SK-MEL-5 (cell line): Measurements from ENCODE around the gene HKDC1. TPM values are rescaled to one million over a fixed set of nuclear protein-coding genes. Genes with fewer than 3 reads are reported as not detected.

ENCODE experiments used
- DNase-seq: peaks from one replicate; pipeline ENCODE4 v3.0.0-alpha.2; 2016; ENCODE audit warnings: low read depth, low spot score
- in situ Hi-C: cut with HindIII; loops from 2 replicates; pipeline ENCODE4 v1.10.0; 2016; ENCODE audit warnings: low sequenced_read_pairs, high pct_unique_total_duplicates, low pct_unique_long_range_greater_than_20kb
- total RNA-seq: library from RNA; depleted of rRNA; stranded (reverse); fragments of >200 nt; shearing (Covaris generic); gene quantifications from 2 replicates; pipeline ENCODE4 v1.2.3, GENCODE V29; 2014

The HKDC1 gene
- total RNA-seq, 1 experiment from 2014 or later, result 0.61 TPM

DNA sequence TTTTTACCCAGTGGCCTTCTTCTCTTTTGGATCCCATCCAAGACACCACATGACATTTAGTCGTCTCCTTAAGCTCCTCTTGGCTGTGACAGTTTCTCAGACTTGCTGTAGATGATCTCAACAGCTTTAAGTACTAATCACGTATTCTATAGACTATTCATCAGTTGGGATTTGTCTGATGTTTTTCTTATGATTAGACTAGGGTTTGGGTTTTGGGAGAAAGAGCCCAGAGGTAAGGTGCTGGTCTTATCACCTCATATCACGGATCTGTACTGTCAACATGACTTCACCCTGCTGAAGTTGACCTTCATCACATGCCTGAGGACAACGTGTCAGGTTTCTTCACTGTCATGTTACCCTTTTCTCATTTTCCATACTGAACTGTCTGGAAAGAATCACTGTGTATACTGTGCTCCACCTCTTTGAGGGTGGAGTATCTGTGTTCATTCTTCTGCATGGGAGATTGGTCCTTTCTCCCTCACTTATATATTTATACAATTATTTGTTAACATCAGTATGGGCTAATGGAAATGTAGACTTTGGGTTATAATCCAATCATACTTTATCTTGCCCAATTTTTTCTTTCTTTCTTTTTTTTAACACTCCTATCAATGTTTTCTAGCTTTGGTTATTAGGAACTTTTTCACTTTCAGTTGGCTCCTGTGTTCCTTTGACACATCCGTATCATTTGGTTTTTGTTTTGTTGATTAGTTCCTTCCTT, 6.4 kb upstream of the HKDC1 start:
- in situ Hi-C loops, result no loop called here
- DNase-seq, result peak; percentile 18

DNA sequence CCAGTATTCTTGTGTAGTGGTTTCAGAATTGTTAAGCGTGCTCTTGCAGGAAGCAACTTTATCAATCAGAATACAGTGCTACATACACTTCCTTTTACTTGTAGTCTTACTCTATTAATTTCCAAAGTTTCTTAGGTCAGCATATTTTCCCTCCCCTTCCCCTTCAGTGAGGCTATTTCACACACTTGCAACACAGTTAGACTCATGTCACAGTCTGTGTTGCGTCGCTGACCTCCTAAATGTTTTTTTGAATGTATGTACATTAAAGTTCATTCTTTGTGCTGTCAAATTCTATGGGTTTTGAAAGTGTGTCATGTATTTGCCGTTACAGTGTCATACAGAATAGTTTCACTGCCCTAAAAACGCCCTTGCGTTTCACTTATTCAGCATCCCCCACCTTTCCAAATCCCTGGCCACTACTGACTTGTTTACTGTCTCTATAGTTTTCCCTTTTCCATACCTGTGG, 5.4 kb upstream of the HKDC1 start:
- in situ Hi-C loops, result no loop called here

DNA sequence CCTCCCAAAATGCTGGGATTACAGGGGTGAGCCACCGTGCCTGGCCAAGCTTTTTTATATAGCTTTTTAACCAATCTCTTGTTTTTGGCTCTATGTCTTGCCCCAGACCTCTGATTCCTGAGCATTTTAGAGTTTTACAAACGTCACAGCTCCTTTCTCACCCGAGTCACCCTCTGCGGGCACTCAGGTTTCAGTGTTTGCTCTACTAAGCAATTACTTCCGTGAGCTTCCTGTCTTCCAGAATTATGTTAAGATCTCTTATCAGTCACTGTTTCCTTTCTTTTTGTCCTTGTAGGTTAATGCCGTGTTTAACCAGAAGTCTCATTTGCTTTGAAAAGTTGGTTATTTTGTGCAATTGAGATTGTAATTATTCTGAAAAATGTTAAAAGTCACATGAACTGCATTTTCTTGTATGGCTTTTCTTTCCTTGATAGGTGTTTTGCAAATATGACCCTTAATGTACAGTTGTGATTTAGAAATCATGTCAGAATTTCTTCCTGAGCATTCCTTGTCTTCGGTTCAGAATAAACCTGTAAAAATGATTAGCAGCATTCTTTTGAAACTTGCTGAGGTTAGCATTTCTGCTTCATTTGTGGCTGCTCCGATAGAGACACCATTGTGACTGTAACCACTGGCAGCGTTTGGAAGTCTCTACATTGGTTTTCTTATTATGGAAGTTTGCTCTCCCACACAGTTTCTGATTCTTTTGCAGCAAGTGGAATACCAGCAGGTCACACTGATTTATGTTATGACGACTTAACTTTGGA, 4.5 kb upstream of the HKDC1 start:
- DNase-seq, result peak; percentile 9
- in situ Hi-C loops, result no loop called here

More for the DNA sequence above, 5.4 kb upstream of the HKDC1 start:
- DNase-seq, result no peak

DNA sequence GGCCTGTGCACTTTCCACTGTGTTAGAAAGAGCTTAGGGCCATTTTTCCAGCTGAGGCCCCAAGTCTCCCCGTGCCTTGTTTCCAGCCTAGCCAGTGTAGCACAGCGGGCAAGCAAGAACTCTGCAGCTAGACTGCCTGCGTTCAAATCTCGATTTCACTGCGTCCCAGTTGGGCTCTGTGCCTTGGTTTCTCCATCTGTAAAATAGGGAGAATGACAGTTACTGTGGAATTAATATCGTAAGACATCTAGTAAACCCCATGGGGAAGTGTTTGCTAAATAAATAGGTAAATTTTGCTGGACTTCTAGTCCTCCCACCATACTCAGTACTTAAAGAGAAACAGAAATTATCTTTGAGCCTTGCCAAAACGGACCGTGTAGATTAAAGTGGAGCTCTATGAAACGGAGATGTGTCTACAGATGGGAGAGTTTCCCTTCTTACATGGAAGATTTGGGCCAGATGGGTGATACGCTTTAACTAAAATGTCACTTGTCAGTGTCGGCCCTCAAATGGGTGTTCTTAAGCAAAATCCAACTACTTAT, 3.5 kb upstream of the HKDC1 start:
- in situ Hi-C loops, result no loop called here
- no peak for DNase-seq

DNA sequence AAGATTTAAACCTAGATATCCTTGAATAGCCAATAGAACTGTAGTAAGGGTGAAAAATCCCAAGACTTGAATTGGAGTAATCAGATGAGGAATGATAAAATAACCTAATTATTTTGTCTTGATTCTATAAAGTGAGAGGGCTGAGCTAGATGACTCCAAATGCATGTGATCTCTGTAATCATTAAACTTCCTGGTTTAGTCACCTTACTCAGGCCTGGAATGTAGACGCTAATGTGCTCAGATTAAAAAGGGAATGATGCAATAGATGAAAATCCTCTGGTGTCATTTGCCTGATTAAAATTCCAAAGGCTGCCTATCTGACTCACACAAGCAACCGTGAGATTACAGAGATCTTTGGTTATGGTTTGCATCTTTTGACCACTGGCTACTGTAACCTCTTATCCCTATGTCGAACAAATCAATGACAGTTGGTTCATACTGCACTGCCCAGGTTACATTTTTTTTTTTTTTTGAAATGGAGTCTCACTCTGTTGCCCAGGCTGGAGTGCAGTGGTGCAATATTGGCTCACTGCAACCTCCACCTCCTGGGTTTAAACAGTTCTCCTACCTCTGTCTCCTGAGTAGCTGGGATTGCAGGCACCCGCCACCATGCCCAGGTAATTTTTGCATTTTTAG, 2.9 kb upstream of the HKDC1 start:
- in situ Hi-C loops, result no loop called here
- peak; percentile 31 for DNase-seq

DNA sequence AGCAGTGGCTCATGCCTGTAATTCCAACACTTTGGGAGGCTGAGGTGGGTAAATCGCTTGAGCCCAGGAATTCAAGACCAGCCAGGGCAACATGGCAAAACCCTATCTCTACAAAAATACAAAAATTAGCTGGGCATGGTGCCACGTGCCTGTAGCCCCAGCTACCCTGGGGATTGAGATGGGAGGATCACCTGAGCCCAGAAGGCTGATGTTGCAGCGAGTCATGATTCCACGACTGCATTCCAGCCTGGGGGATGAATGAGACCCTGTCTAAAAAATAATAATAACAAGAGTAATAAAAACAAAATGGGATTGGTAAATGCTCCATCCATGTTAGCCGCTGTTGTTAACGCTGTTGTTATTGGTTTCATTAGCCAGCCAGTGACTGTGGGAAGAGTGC, 1.3 kb upstream of the HKDC1 start:
- in situ Hi-C loops, result no loop called here
- DNase-seq, result no peak

DNA sequence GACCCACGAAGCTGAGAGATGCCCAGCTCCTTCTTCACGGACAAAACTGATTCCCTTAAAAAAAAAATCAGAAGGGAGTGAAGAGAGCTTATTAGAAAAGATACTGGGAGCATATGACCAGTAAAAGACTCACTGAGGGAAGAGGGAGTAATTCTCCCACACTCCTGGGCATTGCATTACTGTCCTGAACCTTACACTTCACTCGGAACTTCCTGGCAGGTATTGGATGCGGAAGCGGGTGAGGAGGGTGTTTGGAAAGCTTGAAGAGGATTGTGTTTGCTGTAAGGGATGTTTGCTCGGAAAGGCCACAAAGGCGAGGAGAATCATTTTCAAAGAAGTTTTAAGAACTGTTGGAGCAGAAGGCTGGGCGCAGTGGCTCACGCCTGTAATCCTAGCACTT, 375 bp downstream of the HKDC1 start:
- in situ Hi-C loops, result no loop called here
- no peak for DNase-seq

DNA sequence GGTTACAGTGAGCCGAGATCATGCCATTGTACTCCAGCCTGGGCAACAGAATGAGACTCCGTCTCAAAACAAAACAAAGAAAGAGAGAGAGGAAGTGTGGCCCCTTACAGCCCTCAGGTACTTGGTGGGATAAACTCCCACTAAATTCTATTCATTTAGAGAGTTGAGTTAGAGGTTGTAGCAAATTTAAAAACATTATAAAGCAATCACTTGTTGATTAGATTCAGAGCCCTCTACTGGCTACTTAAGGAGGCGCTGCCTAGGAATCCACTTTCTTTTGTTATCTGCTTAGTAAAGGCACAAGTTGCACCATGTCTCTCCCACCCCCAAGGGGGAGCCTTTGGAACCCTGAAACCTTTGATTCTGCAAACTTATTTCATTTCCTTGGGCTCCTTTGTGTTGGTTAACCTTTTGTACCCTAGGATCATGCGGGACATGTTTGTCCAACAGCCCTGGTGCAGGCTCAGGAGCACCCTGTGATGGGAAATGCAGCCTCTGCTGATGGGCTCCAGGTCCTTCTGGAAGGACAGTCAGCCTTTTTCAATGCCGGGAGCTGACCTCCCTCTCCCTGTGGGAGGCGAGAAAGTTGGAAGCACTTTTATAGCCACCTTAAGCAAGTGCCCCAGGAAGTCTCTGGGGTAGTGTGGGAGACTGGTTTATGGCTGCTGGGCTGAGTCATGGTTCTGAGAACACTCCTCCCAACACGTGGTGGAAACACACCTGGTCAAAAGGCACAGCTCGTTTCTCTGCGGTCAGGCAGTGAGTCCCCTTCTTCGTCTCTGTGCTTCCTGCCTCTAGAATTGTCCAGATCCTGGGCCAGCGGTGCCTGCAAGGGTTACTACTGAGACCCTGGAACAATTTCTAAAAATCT, 2.3 kb downstream of the HKDC1 start:
- DNase-seq, result peak; percentile 63
- in situ Hi-C loops, result no loop called here

DNA sequence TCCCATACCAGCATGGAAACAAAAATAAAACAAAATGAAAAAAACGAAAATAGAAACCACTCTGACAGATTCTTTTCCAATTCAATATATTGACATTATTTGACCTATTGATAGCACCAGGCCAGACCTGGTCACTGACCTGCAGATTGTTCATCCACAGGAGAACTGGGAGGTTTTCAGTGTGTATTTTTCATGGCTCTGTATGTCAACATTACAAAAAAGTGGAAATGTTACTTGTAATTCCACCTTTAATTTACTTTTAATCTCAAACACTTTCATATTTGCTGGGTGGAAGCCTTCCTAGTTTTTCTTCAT, 2.9 kb downstream of the HKDC1 start:
- in situ Hi-C loops, result no loop called here
- no peak for DNase-seq

DNA sequence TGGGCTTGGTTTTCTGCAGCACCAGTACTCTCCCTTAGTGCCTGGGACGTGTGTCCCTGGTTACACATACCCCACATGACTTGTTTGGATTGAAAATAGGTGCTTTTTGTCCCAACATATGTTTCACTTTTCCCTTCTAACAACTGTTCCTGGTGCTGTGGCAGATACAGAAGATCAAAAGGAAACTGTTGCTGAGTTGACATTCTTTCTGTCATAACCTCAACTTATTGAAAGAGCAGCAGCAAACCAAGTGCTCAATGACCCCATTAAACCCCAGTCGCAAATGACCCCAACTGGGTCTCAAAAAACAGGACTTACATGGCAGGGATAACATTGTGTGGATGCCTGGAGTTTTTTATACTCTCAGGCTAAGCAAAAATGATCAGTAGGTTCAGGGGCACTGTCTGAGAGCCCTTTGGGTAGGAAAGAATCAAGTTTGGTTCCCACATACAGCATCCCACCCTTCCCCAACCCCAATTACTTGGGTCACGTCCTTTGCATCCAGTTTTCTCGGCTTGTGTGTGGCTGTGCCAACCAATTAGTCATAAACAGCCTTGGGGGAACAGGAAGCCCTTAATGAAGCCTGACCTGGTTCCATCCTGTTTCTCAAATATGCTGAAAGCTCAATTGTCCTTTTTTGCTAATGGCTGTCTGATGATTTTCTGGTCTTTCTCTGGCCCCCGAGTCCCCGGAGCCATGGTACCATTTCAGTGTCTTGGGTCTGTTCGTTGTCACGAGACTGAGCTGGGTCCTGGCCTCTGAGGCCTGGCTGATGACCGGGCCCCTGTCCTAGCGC, 4.9 kb downstream of the HKDC1 start:
- in situ Hi-C loops, result no loop called here
- DNase-seq, result peak; percentile 50

DNA sequence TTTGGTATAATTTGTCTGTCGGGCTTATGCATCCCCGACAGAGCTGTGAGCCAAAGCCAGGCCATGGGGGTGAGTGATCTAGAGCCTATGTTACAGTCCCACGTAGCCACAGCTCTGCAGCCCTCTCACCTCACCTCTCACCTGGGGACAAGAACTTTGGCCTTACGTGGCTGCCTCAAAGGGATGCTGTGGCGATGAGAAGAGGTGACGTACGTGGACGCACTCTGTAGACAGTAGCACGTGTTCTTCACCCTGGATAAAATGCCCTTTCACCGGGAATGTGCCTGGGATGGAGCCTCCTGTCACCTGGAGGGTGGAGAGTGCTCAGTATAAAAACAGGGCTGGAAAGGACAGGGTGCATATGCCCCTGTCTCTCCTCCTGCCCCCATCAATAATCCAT, 5.5 kb downstream of the HKDC1 start:
- in situ Hi-C loops, result no loop called here
- no peak for DNase-seq

DNA sequence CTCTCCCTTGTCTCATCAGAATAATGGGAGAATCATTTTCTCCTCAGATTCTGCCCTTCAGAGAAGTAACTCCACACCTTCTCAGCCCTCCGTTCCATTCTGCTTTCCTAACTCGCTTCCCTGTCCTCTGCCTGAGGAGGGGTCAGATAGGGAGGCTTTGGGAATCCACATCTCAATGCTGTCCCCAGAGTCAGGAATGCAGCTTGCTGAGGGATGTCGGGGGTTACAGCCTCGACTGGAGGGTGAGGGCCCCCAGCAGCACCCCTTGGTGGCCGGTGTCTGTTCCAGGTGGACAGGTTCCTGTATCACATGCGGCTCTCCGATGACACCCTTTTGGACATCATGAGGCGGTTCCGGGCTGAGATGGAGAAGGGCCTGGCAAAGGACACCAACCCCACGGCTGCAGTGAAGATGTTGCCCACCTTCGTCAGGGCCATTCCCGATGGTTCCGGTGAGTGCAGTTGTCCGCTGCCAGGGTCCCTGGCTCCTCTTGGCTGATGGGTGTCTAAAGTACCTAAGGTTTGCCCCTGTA, 6.9 kb downstream of the HKDC1 start:
- DNase-seq, result no peak
- in situ Hi-C loops, result no loop called here

DNA sequence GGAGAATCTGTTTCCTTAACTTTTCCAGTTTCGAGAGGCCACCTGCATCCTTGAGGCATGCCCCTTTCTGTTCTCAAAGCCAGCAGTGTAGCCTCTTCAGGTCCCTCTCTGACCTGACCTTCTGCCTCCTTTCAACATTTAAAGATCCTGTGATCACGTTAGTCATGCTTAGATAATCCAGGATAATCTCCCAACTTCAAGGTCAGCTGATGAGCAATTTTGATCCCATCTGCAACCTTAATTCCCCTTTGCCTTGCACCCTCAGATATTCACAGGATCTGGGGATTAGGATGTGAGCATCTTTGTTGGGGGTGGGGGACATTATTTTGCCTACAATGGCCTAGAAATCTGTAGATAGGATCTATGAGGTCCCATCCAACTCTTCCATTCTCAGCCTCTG, 8.0 kb downstream of the HKDC1 start:
- in situ Hi-C loops, result no loop called here

DNA sequence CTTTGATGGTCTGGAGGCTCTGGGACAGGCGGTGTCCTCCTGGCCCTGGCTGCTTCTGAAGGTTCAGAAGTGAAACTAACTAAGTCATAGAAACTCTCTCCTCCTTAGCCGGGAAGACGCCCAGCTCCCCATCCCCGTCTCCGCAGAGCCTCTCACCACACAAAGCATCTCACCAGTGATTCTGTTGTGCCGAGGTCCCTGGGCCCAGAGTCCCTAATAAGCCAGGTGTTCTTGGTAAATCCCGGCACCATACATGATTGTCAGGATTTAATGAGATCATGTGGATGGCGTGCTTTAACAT, 9.4 kb downstream of the HKDC1 start:
- in situ Hi-C loops, result no loop called here
- no peak for DNase-seq

More for the DNA sequence above, 8.0 kb downstream of the HKDC1 start:
- DNase-seq, result no peak

DNA sequence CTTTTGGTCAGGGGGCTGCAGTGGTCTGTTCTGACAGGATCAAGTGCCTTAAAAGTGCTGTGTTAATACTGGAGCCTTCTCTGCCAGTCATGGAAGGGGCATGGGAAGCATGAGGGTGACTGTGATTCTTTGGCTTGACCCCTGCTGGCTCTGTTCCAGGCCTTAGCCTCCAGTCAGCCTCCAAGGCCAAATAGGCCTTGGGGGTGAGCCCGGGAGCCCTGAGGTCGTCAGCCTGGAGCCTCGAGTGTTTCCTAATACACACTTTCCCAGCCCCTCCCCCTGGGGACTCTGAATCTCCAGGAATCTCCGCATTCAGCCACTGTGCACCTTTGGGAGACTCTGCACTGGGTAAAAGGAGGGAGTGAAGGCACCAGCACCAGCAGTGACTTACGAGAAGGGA, 10.0 kb downstream of the HKDC1 start:
- DNase-seq, result no peak
- in situ Hi-C loops, result no loop called here

DNA sequence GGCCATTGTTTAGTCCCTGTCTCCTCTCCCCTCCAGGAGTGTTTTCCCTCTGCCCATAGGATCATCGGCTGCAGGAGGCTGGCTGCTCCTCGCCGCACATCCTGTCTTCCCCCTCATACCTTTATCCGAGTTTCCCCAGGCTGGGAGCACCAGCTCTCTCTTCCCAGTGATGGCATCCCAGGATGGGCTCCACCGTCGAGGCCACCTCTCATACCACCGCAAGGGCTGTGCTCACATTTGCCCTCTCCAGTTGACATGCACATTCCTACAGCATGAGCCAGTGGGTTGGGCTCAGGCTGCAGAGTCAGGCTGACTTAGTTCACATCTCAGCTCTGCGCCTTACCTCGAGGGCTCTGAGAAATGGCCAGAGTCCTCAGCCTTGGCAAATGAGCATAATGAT, 12.1 kb downstream of the HKDC1 start:
- no peak for DNase-seq
- in situ Hi-C loops, result no loop called here
